ENCODE results near the gene SH3RF3. TPM values are rescaled to one million over a fixed set of nuclear protein-coding genes. Genes with fewer than 3 reads are reported as not detected.

The SH3RF3 gene
- total RNA-seq, 1 experiment from 2014 or later: not detected

DNA sequence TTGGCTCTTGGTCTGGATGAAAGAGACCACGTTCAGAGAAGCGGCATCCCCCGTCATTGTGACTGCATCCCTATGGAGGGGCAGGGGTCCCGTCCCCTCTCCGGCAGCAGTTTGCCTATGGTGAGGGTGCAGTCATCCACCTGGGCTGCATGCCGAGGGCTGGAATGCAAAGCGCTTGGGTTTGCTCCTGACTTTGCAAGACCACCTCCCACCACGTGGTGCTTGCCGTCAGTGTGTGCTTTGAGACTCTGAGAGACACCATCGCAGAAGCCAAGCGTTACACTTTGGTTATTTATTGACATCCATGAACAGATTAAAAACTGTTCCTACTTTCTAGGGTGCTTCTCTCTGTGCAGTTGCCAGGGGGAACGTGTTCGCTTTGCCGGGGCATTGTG, 59.5 kb downstream of the SH3RF3 start:
- TF ChIP-seq SIN3A (IDR thresholded peaks at IDR 0.05; ENCODE audit: low read depth) (no peak), FOSL1 (IDR thresholded peaks at IDR 0.05; ENCODE audit: low read depth) (no peak), CBX3 (IDR thresholded peaks at IDR 0.05; ENCODE audit: low read depth) (no peak), EZH2 (IDR thresholded peaks at IDR 0.05) (no peak), RAD21 (IDR thresholded peaks at IDR 0.05; ENCODE audit: low read depth) (no peak), TCF7L2 (IDR thresholded peaks at IDR 0.05; ENCODE audit: borderline replicate concordance, extremely low read depth, insufficient read depth, insufficient read length) (no peak), JUND (IDR thresholded peaks at IDR 0.05) (no peak), YY1 (IDR thresholded peaks at IDR 0.05; ENCODE audit: extremely low read depth, insufficient replicate concordance, low read depth, low read length) (no peak), ELF1 (IDR thresholded peaks at IDR 0.05; ENCODE audit: borderline replicate concordance, low read depth) (no peak), SRF (IDR thresholded peaks at IDR 0.05; ENCODE audit: low read depth) (no peak)
- TF ChIP-seq, protein P1, sequence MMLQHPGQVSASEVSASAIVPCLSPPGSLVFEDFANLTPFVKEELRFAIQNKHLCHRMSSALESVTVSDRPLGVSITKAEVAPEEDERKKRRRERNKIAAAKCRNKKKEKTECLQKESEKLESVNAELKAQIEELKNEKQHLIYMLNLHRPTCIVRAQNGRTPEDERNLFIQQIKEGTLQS (IDR thresholded peaks at IDR 0.05): no peak
- DNase-seq (ENCODE audit: low read depth, low spot score): no peak
- Histone ChIP-seq H3K9me2 (ENCODE audit: insufficient read depth) (no peaks in the 10 kb centered on the region), H3K27me3 (ENCODE audit: insufficient read depth, low read length) (peaks cover 7% of the 10 kb centered on the region; the same call in 1 of the 2 replicates), H3K36me3 (ENCODE audit: control insufficient read depth in 1 of 2, insufficient read depth in 2 of 2, low read length in 2 of 2) (no peaks in the 10 kb centered on the region), H3K4me1 (ENCODE audit: control insufficient read depth in 1 of 2, insufficient read depth in 2 of 2, low read length in 2 of 2) (no peaks in the 10 kb centered on the region), H3K9ac (ENCODE audit: low read length) (no peak overlapping the region), H3K9me3 (ENCODE audit: control insufficient read depth in 1 of 2, insufficient read depth in 1 of 2, low read depth in 1 of 2, low read length in 2 of 2) (no peaks in the 10 kb centered on the region), H3K4me3 (replicated peaks in 1 of 2; ENCODE audit: low read depth in 1 of 2, low read length in 2 of 2) (no peak overlapping the region), H3K27ac (ENCODE audit: low read depth, low read length) (no peak overlapping the region), H3K79me2 (ENCODE audit: insufficient read depth, low read length) (no peaks in the 10 kb centered on the region), H4K20me1 (ENCODE audit: insufficient read depth) (no peaks in the 10 kb centered on the region), H3K4me2 (ENCODE audit: low read length) (no peak overlapping the region), H2AFZ (ENCODE audit: low read depth, low read length, poor library complexity, severe bottlenecking) (no peak overlapping the region)
- intact Hi-C loops (cut with micrococcal nuclease): no loop called here
- ChIA-PET RAD21 (ENCODE audit: low non-redundant PET in 1 of 2, low total read pairs in 2 of 2, uncharacterized antibody in 2 of 2, unreplicated experiment in 2 of 2) (no interaction called here), POLR2A (no interaction called here), CTCF (no interaction called here)
- no TSS peak for BruUV-seq (replicated peaks)
- ATAC-seq: no peak

DNA sequence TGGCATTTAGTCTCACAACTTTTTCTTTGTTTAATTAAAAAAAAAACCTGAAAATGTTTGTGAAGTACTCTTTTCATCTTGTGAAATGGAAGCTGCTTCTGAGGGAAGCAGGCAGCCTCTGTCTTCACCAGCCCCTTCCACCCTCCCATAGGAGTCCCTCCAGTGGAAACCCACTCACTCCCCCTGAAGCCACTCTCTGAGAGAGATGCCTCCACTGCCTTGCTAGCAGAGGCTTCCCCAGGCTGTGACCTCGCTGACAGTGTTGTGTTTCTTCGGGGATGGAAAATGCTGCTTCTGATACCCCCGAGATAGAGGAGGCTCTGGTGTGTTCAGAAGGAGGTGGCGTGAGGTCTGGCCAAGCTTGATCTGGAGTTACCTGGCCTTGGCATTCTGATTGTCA, 59.9 kb downstream of the SH3RF3 start:
- no peak overlapping the region for H3K27ac ChIP-seq (ENCODE audit: low read depth, low read length)
- ATAC-seq (no peak), DNase-seq (ENCODE audit: low read depth, low spot score) (no peak)
- no peaks in the 10 kb centered on the region for H3K4me1 ChIP-seq (ENCODE audit: control insufficient read depth in 1 of 2, insufficient read depth in 2 of 2, low read length in 2 of 2)
- H3K4me2 ChIP-seq (ENCODE audit: low read length): no peak overlapping the region
- no peak for TF ChIP-seq ZFX (IDR thresholded peaks at IDR 0.05)
- TF ChIP-seq SP1 (IDR thresholded peaks at IDR 0.05; ENCODE audit: low read depth): no peak
- TF ChIP-seq, protein P2, sequence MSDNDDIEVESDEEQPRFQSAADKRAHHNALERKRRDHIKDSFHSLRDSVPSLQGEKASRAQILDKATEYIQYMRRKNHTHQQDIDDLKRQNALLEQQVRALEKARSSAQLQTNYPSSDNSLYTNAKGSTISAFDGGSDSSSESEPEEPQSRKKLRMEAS (IDR thresholded peaks at IDR 0.05): no peak
- TF ChIP-seq, protein P3, sequence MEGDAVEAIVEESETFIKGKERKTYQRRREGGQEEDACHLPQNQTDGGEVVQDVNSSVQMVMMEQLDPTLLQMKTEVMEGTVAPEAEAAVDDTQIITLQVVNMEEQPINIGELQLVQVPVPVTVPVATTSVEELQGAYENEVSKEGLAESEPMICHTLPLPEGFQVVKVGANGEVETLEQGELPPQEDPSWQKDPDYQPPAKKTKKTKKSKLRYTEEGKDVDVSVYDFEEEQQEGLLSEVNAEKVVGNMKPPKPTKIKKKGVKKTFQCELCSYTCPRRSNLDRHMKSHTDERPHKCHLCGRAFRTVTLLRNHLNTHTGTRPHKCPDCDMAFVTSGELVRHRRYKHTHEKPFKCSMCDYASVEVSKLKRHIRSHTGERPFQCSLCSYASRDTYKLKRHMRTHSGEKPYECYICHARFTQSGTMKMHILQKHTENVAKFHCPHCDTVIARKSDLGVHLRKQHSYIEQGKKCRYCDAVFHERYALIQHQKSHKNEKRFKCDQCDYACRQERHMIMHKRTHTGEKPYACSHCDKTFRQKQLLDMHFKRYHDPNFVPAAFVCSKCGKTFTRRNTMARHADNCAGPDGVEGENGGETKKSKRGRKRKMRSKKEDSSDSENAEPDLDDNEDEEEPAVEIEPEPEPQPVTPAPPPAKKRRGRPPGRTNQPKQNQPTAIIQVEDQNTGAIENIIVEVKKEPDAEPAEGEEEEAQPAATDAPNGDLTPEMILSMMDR (IDR thresholded peaks at IDR 0.05 in 2 of 3, conservative IDR thresholded peaks at IDR 0.05 in 1 of 3; ENCODE audit: borderline replicate concordance in 1 of 3, insufficient read depth in 1 of 3, low read depth in 2 of 3, low read length in 2 of 3): no peak
- no peak for TF ChIP-seq SRF (IDR thresholded peaks at IDR 0.05; ENCODE audit: low read depth)
- no peaks in the 10 kb centered on the region for H3K9me2 ChIP-seq (ENCODE audit: insufficient read depth)
- H3K27me3 ChIP-seq (ENCODE audit: insufficient read depth, low read length): peaks cover 10% of the 10 kb centered on the region
- no peaks in the 10 kb centered on the region for H4K20me1 ChIP-seq (ENCODE audit: insufficient read depth)
- no TSS peak for BruUV-seq (replicated peaks)
- H3K4me3 ChIP-seq (replicated peaks in 1 of 2; ENCODE audit: low read depth in 1 of 2, low read length in 2 of 2): no peak overlapping the region
- ChIA-PET RAD21 (ENCODE audit: low non-redundant PET in 1 of 2, low total read pairs in 2 of 2, uncharacterized antibody in 2 of 2, unreplicated experiment in 2 of 2) (no interaction called here), POLR2A (no interaction called here), CTCF (no interaction called here)
- H3K79me2 ChIP-seq (ENCODE audit: insufficient read depth, low read length): no peaks in the 10 kb centered on the region
- intact Hi-C loops (cut with micrococcal nuclease): no loop called here
- H3K9ac ChIP-seq (ENCODE audit: low read length): no peak overlapping the region
- H3K9me3 ChIP-seq (ENCODE audit: control insufficient read depth in 1 of 2, insufficient read depth in 1 of 2, low read depth in 1 of 2, low read length in 2 of 2): no peaks in the 10 kb centered on the region
- no peak overlapping the region for H2AFZ ChIP-seq (ENCODE audit: low read depth, low read length, poor library complexity, severe bottlenecking)
- H3K36me3 ChIP-seq (ENCODE audit: control insufficient read depth in 1 of 2, insufficient read depth in 2 of 2, low read length in 2 of 2): no peaks in the 10 kb centered on the region

Measured in HCT116 (cell line).